OCI-LY3 (cell line): ENCODE measurements around the gene SPDEF.

Experiments
- H2AFZ ChIP-seq: fragments of 200-600, 300-600 bp; shearing (Covaris generic); 2 replicates; pipeline ENCODE4 v1.6.0; 2014; ENCODE audit warnings: antibody characterized with exemption, low read depth, low read length
- H3K27ac ChIP-seq: fragments of 200-600, 300-600 bp; sonication (generic); 2 replicates; pipeline ENCODE4 v1.5.1; 2014; ENCODE audit warnings: mild to moderate bottlenecking, low read length, moderate library complexity, mixed read lengths
- H3K27me3 ChIP-seq: fragments of 200-600, 300-600 bp; sonication (generic); 2 replicates; pipeline ENCODE4 v1.6.1; 2014; ENCODE audit warnings: low read depth, low read length, mixed read lengths
- H3K36me3 ChIP-seq: fragments of 200-600, 300-600 bp; sonication (generic); replicated peaks from 2 replicates; pipeline ENCODE3; 2014; ENCODE audit warnings: low read depth, low read length, mixed read lengths
- H3K4me1 ChIP-seq: fragments of 300-600, 200-600 bp; sonication (generic); 2 replicates; pipeline ENCODE4 v1.6.1; 2014; ENCODE audit warnings: low read length, mixed read lengths
- H3K4me2 ChIP-seq: fragments of 200-600, 300-600 bp; sonication (generic); 2 replicates; pipeline ENCODE4 v1.6.1; 2014; ENCODE audit warnings: low read length, mixed read lengths
- H3K4me3 ChIP-seq: fragments of 300-600, 200-600 bp; sonication (generic); 2 replicates; pipeline ENCODE4 v1.5.1; 2014; ENCODE audit warnings: antibody characterized with exemption, mild to moderate bottlenecking, low read length, moderate library complexity
- H3K79me2 ChIP-seq: fragments of 300-600, 200-600 bp; shearing (Covaris generic); 2 replicates; pipeline ENCODE4 v1.6.1; 2014; ENCODE audit warnings: mild to moderate bottlenecking, low read length, mixed read lengths
- H3K9ac ChIP-seq: fragments of 300-600, 200-600 bp; shearing (Covaris generic); 2 replicates; pipeline ENCODE4 v1.6.0; 2014; ENCODE audit warnings: mild to moderate bottlenecking, low read length, moderate library complexity
- H3K9me3 ChIP-seq: fragments of 200-600, 300-600 bp; shearing (Covaris generic); 2 replicates; pipeline ENCODE4 v1.6.1; 2014; ENCODE audit warnings: low read length, mixed read lengths; ENCODE audit not compliant: insufficient read depth
- H4K20me1 ChIP-seq: fragments of 200-600, 300-600 bp; sonication (generic); 2 replicates; pipeline ENCODE4 v1.6.1; 2016; ENCODE audit warnings: low read length, mixed read lengths; ENCODE audit not compliant: insufficient read depth
- CTCF ChIP-seq: fragments of 200-600, 300-600 bp; sonication (generic); IDR thresholded peaks from 2 replicates; pipeline ENCODE4 v1.5.1; 2014; ENCODE audit warnings: antibody characterized with exemption, low read length, low read depth
- EZH2phosphoT487 ChIP-seq: fragments of 200-600 bp; shearing (Covaris generic); IDR thresholded peaks from 2 replicates; pipeline ENCODE4 v1.6.1; 2018; ENCODE audit warnings: antibody characterized with exemption, mixed run types, low read depth

SPDEF gene

GRCh38 chr6:34544776-34545471, 11.2 kb downstream of the SPDEF start:
- Histone ChIP-seq H2AFZ (no peak overlapping the region), H3K9ac (no peak overlapping the region), H3K4me1 (no peaks in the 10 kb centered on the region), H3K27ac (no peak overlapping the region), H3K9me3 (no peaks in the 10 kb centered on the region), H3K27me3 (no peaks in the 10 kb centered on the region), H3K4me2 (no peak overlapping the region), H3K4me3 (no peak overlapping the region), H4K20me1 (no peaks in the 10 kb centered on the region), H3K36me3 (no peaks in the 10 kb centered on the region), H3K79me2 (no peaks in the 10 kb centered on the region)
- TF ChIP-seq CTCF (no peak), EZH2phosphoT487 (no peak)

- no peaks in the 10 kb centered on the region for H3K27me3 ChIP-seq
- no peaks in the 10 kb centered on the region for H3K79me2 ChIP-seq
- no peak overlapping the region for H2AFZ ChIP-seq
- no peak for TF ChIP-seq EZH2phosphoT487
- TF ChIP-seq CTCF: no peak
- H4K20me1 ChIP-seq: no peaks in the 10 kb centered on the region
- no peak overlapping the region for H3K4me3 ChIP-seq
- H3K36me3 ChIP-seq: no peaks in the 10 kb centered on the region
- H3K4me2 ChIP-seq: no peak overlapping the region
- no peak overlapping the region for H3K9ac ChIP-seq
- H3K9me3 ChIP-seq: no peaks in the 10 kb centered on the region
- no peaks in the 10 kb centered on the region for H3K4me1 ChIP-seq
- no peak overlapping the region for H3K27ac ChIP-seq
Measured at GRCh38 chr6:34544052-34544604, 12.0 kb downstream of the SPDEF start.

GRCh38 chr6:34543421-34543820, 12.7 kb downstream of the SPDEF start:
- TF ChIP-seq CTCF (no peak), EZH2phosphoT487 (no peak)
- no peak overlapping the region for H3K4me2 ChIP-seq
- H3K4me3 ChIP-seq: no peak overlapping the region
- no peaks in the 10 kb centered on the region for H3K9me3 ChIP-seq
- no peaks in the 10 kb centered on the region for H3K79me2 ChIP-seq
- no peaks in the 10 kb centered on the region for H3K36me3 ChIP-seq
- no peak overlapping the region for H3K9ac ChIP-seq
- no peaks in the 10 kb centered on the region for H3K4me1 ChIP-seq
- no peak overlapping the region for H2AFZ ChIP-seq
- no peak overlapping the region for H3K27ac ChIP-seq
- H4K20me1 ChIP-seq: no peaks in the 10 kb centered on the region
- H3K27me3 ChIP-seq: no peaks in the 10 kb centered on the region

DNA sequence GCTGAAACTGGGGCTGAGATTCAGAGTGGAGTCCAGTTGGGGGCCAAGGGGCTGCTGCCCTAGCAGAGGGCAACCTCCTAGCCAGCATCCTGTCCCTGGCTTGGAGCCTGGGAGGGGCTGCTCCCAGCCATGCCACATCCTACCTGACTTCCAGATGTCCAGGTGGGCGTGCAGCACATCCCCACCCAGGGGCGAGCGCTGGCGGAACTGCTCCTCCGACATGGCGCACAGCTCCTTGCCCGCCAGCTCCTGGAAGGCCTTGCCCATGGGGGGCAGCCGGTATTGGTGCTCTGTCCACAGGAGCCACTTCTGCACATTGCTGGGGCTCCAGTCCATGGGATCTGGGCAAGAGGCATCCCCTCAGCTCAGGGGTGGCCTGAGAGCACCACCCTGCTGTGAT, 15.3 kb downstream of the SPDEF start:
- Histone ChIP-seq H3K27ac (no peak overlapping the region), H3K4me2 (no peak overlapping the region), H3K4me3 (no peak overlapping the region), H3K4me1 (no peaks in the 10 kb centered on the region), H2AFZ (no peak overlapping the region), H3K9me3 (no peaks in the 10 kb centered on the region), H4K20me1 (no peaks in the 10 kb centered on the region), H3K27me3 (no peaks in the 10 kb centered on the region), H3K36me3 (no peaks in the 10 kb centered on the region), H3K79me2 (no peaks in the 10 kb centered on the region), H3K9ac (no peak overlapping the region)
- TF ChIP-seq CTCF (no peak), EZH2phosphoT487 (no peak)
